Fibroblast of pulmonary artery (primary cell): ENCODE data around the gene GOLGA7B.
A peak's percentile ranks its signal among the peaks of the same experiment; 100 is the strongest.

Experiments used
- DNase-seq: peaks from one replicate; pipeline ENCODE4 v3.0.0-alpha.2; 2010; ENCODE audit warnings: low read depth
- H3K4me3 ChIP-seq: replicated peaks from 2 replicates; pipeline ENCODE4 v1.5.1; 2011; ENCODE audit warnings: low read depth, mild to moderate bottlenecking, control low read depth, low read length, moderate library complexity
- TF ChIP-seq, protein P1 (sequence below): IDR thresholded peaks from 2 replicates; pipeline ENCODE4 v1.5.1; 2011; ENCODE audit warnings: mild to moderate bottlenecking, control low read depth, low read length, inconsistent platforms; ENCODE audit errors: missing control alignments

Gene GOLGA7B

GRCh38 chr10:97886286-97886685, 36.6 kb downstream of the GOLGA7B start:
- no peak for DNase-seq
- TF ChIP-seq, protein P1, sequence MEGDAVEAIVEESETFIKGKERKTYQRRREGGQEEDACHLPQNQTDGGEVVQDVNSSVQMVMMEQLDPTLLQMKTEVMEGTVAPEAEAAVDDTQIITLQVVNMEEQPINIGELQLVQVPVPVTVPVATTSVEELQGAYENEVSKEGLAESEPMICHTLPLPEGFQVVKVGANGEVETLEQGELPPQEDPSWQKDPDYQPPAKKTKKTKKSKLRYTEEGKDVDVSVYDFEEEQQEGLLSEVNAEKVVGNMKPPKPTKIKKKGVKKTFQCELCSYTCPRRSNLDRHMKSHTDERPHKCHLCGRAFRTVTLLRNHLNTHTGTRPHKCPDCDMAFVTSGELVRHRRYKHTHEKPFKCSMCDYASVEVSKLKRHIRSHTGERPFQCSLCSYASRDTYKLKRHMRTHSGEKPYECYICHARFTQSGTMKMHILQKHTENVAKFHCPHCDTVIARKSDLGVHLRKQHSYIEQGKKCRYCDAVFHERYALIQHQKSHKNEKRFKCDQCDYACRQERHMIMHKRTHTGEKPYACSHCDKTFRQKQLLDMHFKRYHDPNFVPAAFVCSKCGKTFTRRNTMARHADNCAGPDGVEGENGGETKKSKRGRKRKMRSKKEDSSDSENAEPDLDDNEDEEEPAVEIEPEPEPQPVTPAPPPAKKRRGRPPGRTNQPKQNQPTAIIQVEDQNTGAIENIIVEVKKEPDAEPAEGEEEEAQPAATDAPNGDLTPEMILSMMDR: no peak
- H3K4me3 ChIP-seq: no peak overlapping the region

- TF ChIP-seq, protein P1: no peak
- no peak for DNase-seq
- no peak overlapping the region for H3K4me3 ChIP-seq
Measured at GRCh38 chr10:97887399-97887798, 37.8 kb downstream of the GOLGA7B start.

- H3K4me3 ChIP-seq: no peak overlapping the region
- TF ChIP-seq, protein P1: no peak
- DNase-seq: no peak
Measured at GRCh38 chr10:97888134-97888533, 38.5 kb downstream of the GOLGA7B start.

- peak; percentile 4 for DNase-seq
- no peak overlapping the region for H3K4me3 ChIP-seq
- TF ChIP-seq, protein P1: no peak
Measured at GRCh38 chr10:97888641-97889262, 39.1 kb downstream of the GOLGA7B start.

DNA sequence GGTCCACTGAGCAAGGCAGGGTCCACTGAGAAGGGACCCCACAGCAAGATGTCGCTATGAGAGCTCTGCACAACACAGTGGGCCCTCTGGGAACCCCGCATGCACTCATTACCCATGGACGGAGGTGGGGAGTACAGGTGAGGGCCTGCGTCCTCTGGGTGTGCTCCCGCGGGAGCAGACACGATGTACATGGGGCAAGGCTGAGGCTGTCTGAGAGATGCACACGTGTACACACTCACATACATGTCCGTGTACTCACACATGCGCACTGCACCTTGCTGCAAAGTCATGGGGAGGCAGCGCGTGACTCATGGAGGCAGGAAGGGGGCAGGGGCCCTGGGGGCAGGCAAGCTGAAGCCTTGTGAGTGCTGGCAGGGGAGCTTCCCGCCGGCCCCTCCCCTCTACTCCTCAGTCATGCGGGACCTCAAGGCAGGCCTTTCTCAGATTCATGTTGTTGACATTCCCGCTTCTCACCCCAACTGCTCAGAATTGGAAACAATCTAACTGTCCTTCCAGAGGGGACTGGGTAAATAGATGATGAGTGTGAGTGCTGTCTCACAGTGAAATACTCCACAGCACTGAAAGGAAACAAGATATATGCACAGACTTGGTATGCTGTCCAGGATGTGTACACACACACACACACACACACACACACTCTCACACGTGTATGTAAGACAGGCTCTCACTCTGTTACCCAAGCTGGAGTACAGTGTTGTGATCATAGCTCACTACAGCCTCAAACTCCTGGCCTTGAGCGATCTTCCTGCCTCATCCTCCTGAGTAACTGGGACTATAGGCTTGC, 40.0 kb downstream of the GOLGA7B start:
- H3K4me3 ChIP-seq: no peak overlapping the region
- TF ChIP-seq, protein P1: no peak
- peak; percentile 18 for DNase-seq

GRCh38 chr10:97891497-97892167, 42.0 kb downstream of the GOLGA7B start:
- no peak overlapping the region for H3K4me3 ChIP-seq
- TF ChIP-seq, protein P1: no peak
- no peak for DNase-seq
